NCI-H460 (cell line): Measurements from ENCODE around the gene ESR1. TPM values are rescaled to one million over a fixed set of nuclear protein-coding genes. Genes with fewer than 3 reads are reported as not detected.
"Not testable (repeated sequence)": the region's sequence is repeated elsewhere in the genome, so short reads cannot be mapped to it uniquely, and the experiment has no call there.

ENCODE experiments used
- DNase-seq: peaks from one replicate; pipeline ENCODE4 v3.0.0-alpha.2; 2016; ENCODE audit warnings: low read depth; ENCODE audit errors: extremely low read depth
- total RNA-seq: library from RNA; depleted of rRNA; stranded (reverse); fragments of >200 nt; shearing (Covaris generic); gene quantifications from 2 replicates; pipeline ENCODE4 v1.2.3, GENCODE V29; 2014

ESR1 gene
- total RNA-seq, 1 experiment from 2014 or later, result 0.35 TPM

- DNase-seq, result no peak
Measured at GRCh38 chr6:152049502-152049901, 242.0 kb downstream of the ESR1 start.

- DNase-seq, result no peak
Measured at GRCh38 chr6:152050451-152051195, 243.1 kb downstream of the ESR1 start.

- DNase-seq, result no peak
Measured at GRCh38 chr6:152052061-152052460, 244.6 kb downstream of the ESR1 start.

GRCh38 chr6:152053332-152053731 lies 245.8 kb downstream of the ESR1 start:
- no peak for DNase-seq

GRCh38 chr6:152054441-152054840 lies 247.0 kb downstream of the ESR1 start:
- no peak for DNase-seq

- no peak for DNase-seq
Measured at GRCh38 chr6:152055517-152055916, 248.0 kb downstream of the ESR1 start.

GRCh38 chr6:152057832-152058498 lies 250.5 kb downstream of the ESR1 start:
- no peak for DNase-seq

GRCh38 chr6:152059909-152060308 lies 252.4 kb downstream of the ESR1 start:
- no peak for DNase-seq

GRCh38 chr6:152062476-152062875 lies 255.0 kb downstream of the ESR1 start:
- DNase-seq, result no peak

GRCh38 chr6:152063170-152063921 lies 255.9 kb downstream of the ESR1 start:
- DNase-seq, result no peak

GRCh38 chr6:152068622-152069261 lies 261.3 kb downstream of the ESR1 start:
- DNase-seq, result no peak

- no peak for DNase-seq
Measured at GRCh38 chr6:152070556-152070955, 263.1 kb downstream of the ESR1 start.

- DNase-seq, result no peak
Measured at GRCh38 chr6:152071318-152071717, 263.8 kb downstream of the ESR1 start.

GRCh38 chr6:152071843-152072242 lies 264.4 kb downstream of the ESR1 start:
- DNase-seq, result no peak

- DNase-seq, result not testable (repeated sequence)
Measured at GRCh38 chr6:152076242-152076641, 268.8 kb downstream of the ESR1 start.

GRCh38 chr6:152078001-152078400 lies 270.5 kb downstream of the ESR1 start:
- DNase-seq, result no peak

- no peak for DNase-seq
Measured at GRCh38 chr6:152078804-152079203, 271.3 kb downstream of the ESR1 start.

- no peak for DNase-seq
Measured at GRCh38 chr6:152085451-152085921, 278.0 kb downstream of the ESR1 start.

- no peak for DNase-seq
Measured at GRCh38 chr6:152086223-152086873, 278.9 kb downstream of the ESR1 start.

- no peak for DNase-seq
Measured at GRCh38 chr6:152087096-152087495, 279.6 kb downstream of the ESR1 start.
